Hepatocyte (in vitro differentiated cells): ENCODE results near the gene TDRD3. TPM values are rescaled to one million over a fixed set of nuclear protein-coding genes. Genes with fewer than 3 reads are reported as not detected.
A peak's percentile ranks its signal among the peaks of the same experiment; 100 is the strongest.

Source experiments
- DNase-seq: peaks from one replicate; pipeline ENCODE4 v3.0.0-alpha.2; 2016; ENCODE audit warnings: low spot score
- H2AFZ ChIP-seq: fragments of 200-600 bp; sonication (generic); 2 replicates; pipeline ENCODE4 v1.6.0; 2016; ENCODE audit warnings: antibody characterized with exemption, mild to moderate bottlenecking
- H3K27ac ChIP-seq: fragments of 200-600 bp; sonication (generic); 2 replicates; pipeline ENCODE4 v1.5.1; 2016; ENCODE audit warnings: mild to moderate bottlenecking
- H3K27me3 ChIP-seq: fragments of 200-600 bp; sonication (generic); 2 replicates; pipeline ENCODE4 v1.6.1; 2016
- H3K36me3 ChIP-seq: fragments of 200-600 bp; sonication (generic); replicated peaks from 2 replicates; pipeline ENCODE4 v1.5.1; 2016; ENCODE audit warnings: low read depth; ENCODE audit not compliant: insufficient read depth
- H3K4me1 ChIP-seq: fragments of 200-600 bp; sonication (generic); 2 replicates; pipeline ENCODE4 v1.5.1; 2016; ENCODE audit warnings: mild to moderate bottlenecking, moderate library complexity; ENCODE audit not compliant: insufficient read depth
- H3K4me2 ChIP-seq: fragments of 200-600 bp; sonication (generic); 2 replicates; pipeline ENCODE4 v1.6.0; 2016
- H3K4me3 ChIP-seq: fragments of 200-600 bp; sonication (generic); 2 replicates; pipeline ENCODE4 v1.5.1; 2016; ENCODE audit warnings: mild to moderate bottlenecking
- H3K79me2 ChIP-seq: fragments of 200-600 bp; sonication (generic); 2 replicates; pipeline ENCODE4 v1.6.0; 2017; ENCODE audit warnings: mild to moderate bottlenecking
- H3K9me2 ChIP-seq: fragments of 200-600 bp; sonication (generic); replicated peaks from 2 replicates; pipeline ENCODE4 v1.6.0; 2017; ENCODE audit warnings: mild to moderate bottlenecking; ENCODE audit not compliant: insufficient read depth
- H3K9me3 ChIP-seq: fragments of 200-600 bp; sonication (generic); 2 replicates; pipeline ENCODE4 v1.5.1; 2016; ENCODE audit warnings: low read depth, mild to moderate bottlenecking
- H4K20me1 ChIP-seq: fragments of 200-600 bp; sonication (generic); 2 replicates; pipeline ENCODE4 v1.6.0; 2016; ENCODE audit warnings: mild to moderate bottlenecking; ENCODE audit not compliant: insufficient read depth, poor library complexity, severe bottlenecking
- EZH2 ChIP-seq: fragments of 200-600 bp; sonication (generic); IDR thresholded peaks from 2 replicates; pipeline ENCODE4 v1.6.1; 2016; ENCODE audit warnings: antibody characterized with exemption, mild to moderate bottlenecking, borderline replicate concordance
- EZH2phosphoT487 ChIP-seq: fragments of 200-600 bp; sonication (generic); IDR thresholded peaks from one replicate; pipeline ENCODE4 v1.6.1; 2018; ENCODE audit warnings: antibody characterized with exemption, mild to moderate bottlenecking, low read depth, moderate library complexity; ENCODE audit not compliant: unreplicated experiment, severe bottlenecking
- WGBS: methylation state at CpG from one replicate; pipeline ENCODE4 v1.1.6; 2016; ENCODE audit warnings: low lambda C conversion rate; ENCODE audit errors: missing lambda C conversion rate; 5-methylcytosine and 5-hydroxymethylcytosine counted together
- polyA plus RNA-seq: library from polyadenylated mRNA; unstranded; fragments of >200 nt; fragmentation: Nextera tagmentation; extraction: Ambion mirVana; gene quantifications from 2 replicates; pipeline ENCODE4 v1.2.1, GENCODE V29; 2016
- total RNA-seq: library from RNA; depleted of rRNA; stranded (reverse); fragments of >200 nt; gene quantifications from 2 replicates; pipeline ENCODE4 v1.2.3, GENCODE V29; 2014
- TF ChIP-seq, protein P1 (sequence below): fragments of 200-600 bp; sonication (generic); IDR thresholded peaks from 2 replicates; pipeline ENCODE4 v1.5.1; 2016; ENCODE audit warnings: antibody characterized with exemption, mild to moderate bottlenecking; ENCODE audit not compliant: poor library complexity

The TDRD3 gene
- total and polyA plus RNA-seq, 2 experiments from 2014 or later = 5.3 to 16.8 TPM

- Histone ChIP-seq H3K36me3 (no peaks in the 10 kb centered on the region), H3K79me2 (no peaks in the 10 kb centered on the region), H3K9me3 (no peaks in the 10 kb centered on the region), H3K4me1 (no peaks in the 10 kb centered on the region), H3K27me3 (no peaks in the 10 kb centered on the region), H4K20me1 (no peaks in the 10 kb centered on the region), H3K4me2 (no peak overlapping the region), H3K9me2 (no peaks in the 10 kb centered on the region), H3K4me3 (no peak overlapping the region), H3K27ac (no peak overlapping the region), H2AFZ (no peak overlapping the region)
- no peak for TF ChIP-seq EZH2phosphoT487
- TF ChIP-seq, protein P1, sequence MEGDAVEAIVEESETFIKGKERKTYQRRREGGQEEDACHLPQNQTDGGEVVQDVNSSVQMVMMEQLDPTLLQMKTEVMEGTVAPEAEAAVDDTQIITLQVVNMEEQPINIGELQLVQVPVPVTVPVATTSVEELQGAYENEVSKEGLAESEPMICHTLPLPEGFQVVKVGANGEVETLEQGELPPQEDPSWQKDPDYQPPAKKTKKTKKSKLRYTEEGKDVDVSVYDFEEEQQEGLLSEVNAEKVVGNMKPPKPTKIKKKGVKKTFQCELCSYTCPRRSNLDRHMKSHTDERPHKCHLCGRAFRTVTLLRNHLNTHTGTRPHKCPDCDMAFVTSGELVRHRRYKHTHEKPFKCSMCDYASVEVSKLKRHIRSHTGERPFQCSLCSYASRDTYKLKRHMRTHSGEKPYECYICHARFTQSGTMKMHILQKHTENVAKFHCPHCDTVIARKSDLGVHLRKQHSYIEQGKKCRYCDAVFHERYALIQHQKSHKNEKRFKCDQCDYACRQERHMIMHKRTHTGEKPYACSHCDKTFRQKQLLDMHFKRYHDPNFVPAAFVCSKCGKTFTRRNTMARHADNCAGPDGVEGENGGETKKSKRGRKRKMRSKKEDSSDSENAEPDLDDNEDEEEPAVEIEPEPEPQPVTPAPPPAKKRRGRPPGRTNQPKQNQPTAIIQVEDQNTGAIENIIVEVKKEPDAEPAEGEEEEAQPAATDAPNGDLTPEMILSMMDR = no peak
- TF ChIP-seq EZH2 = no peak
- 52% methylated on average over 2 of the region's 2 CpGs for WGBS
- DNase-seq = peak; percentile 20
Measured at GRCh38 chr13:60351326-60351725, 45.7 kb upstream of the TDRD3 start.

GRCh38 chr13:60351855-60352615, 45.0 kb upstream of the TDRD3 start:
- H3K27ac ChIP-seq = no peak overlapping the region

DNA sequence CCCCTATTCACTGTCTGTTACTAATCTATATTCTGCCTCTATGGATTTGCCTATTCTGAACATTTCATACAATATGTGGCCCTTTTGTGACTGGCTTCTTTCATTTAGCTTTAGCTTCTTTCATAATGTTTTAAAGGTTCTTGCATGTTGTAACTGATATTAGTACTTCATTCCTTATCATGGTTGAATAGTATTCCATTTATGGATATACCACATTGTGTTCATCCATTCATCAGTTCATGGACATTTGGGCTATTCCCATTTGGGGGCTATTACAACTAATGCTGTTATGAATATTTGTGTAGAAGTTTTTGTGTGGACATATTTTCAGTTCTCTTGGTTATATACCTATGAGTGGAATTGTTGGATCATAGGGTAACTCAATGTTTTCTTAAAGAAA, 44.4 kb upstream of the TDRD3 start:
- H3K36me3 ChIP-seq = no peaks in the 10 kb centered on the region
- H4K20me1 ChIP-seq = no peaks in the 10 kb centered on the region
- no peak overlapping the region for H2AFZ ChIP-seq
- no peaks in the 10 kb centered on the region for H3K9me3 ChIP-seq
- H3K4me2 ChIP-seq = no peak overlapping the region
- no peak for DNase-seq
- H3K79me2 ChIP-seq = no peaks in the 10 kb centered on the region
- no peaks in the 10 kb centered on the region for H3K9me2 ChIP-seq
- no peaks in the 10 kb centered on the region for H3K4me1 ChIP-seq
- H3K4me3 ChIP-seq = no peak overlapping the region
- no peaks in the 10 kb centered on the region for H3K27me3 ChIP-seq
- H3K27ac ChIP-seq = no peak overlapping the region
- TF ChIP-seq EZH2phosphoT487 (no peak), EZH2 (no peak)
- TF ChIP-seq, protein P1 = no peak

More at GRCh38 chr13:60351855-60352615, 45.0 kb upstream of the TDRD3 start:
- Histone ChIP-seq H3K79me2 (no peaks in the 10 kb centered on the region), H3K4me2 (no peak overlapping the region), H2AFZ (no peak overlapping the region), H3K4me3 (no peak overlapping the region), H3K36me3 (no peaks in the 10 kb centered on the region), H3K9me3 (no peaks in the 10 kb centered on the region), H4K20me1 (no peaks in the 10 kb centered on the region), H3K4me1 (no peaks in the 10 kb centered on the region), H3K27me3 (no peaks in the 10 kb centered on the region), H3K9me2 (no peaks in the 10 kb centered on the region)
- DNase-seq = no peak
- TF ChIP-seq, protein P1 = no peak
- TF ChIP-seq EZH2phosphoT487 (no peak), EZH2 (no peak)
- 83% methylated on average over 4 of the region's 4 CpGs for WGBS
